Pancreas (tissue), 10 donors: ENCODE data around the gene COQ8A. TPM values are rescaled to one million over a fixed set of nuclear protein-coding genes. Genes with fewer than 3 reads are reported as not detected.
A peak's percentile ranks its signal among the peaks of the same experiment; 100 is the strongest.

Experiments used
- ATAC-seq, 4 donors: fragments of 200-7000 bp; cut with Tn5 transposase; one replicate each; pipeline versions ENCODE4 v1.8.0 to v1.9.1; 2020; ENCODE audit warnings: mild to moderate bottlenecking in 4 of 4, moderate library complexity in 4 of 4
- DNase-seq, 6 donors: peaks; one replicate each; pipeline ENCODE4 v3.0.0-alpha.2; 2020
- FAIRE-seq: peaks from 2 replicates; lab custom pipeline; 2012; peaks lifted over from hg19 to GRCh38; lab: Jason Lieb, UNC
- H3K27ac ChIP-seq, 4 donors: fragments of 200-600 bp; sonication (generic); 1 replicate in 3 of 4; 2 replicates in 1 of 4; pipeline versions ENCODE4 v1.5.0 to v1.8.0; 2020
- H3K27me3 ChIP-seq, 4 donors: fragments of 200-600 bp; one replicate each; pipeline ENCODE4 v1.8.0; 2021
- H3K36me3 ChIP-seq, 3 donors: fragments of 200-600 bp; sonication (generic) in 1 of 3; one replicate each; pipeline versions ENCODE4 v1.5.0 to v1.8.0; 2020 to 2021
- H3K4me1 ChIP-seq, 3 donors: fragments of 200-600 bp; one replicate each; pipeline ENCODE4 v1.8.0; 2021
- H3K4me3 ChIP-seq, 4 donors: fragments of 200-600 bp; sonication (generic) in 2 of 4; one replicate each; pipeline versions ENCODE4 v1.5.0 to v1.8.0; 2020 to 2021
- H3K9me3 ChIP-seq, 4 donors: fragments of 200-600 bp; one replicate each; pipeline ENCODE4 v1.8.0; 2021
- WGBS, 2 donors: extraction: QIAGEN DNeasy Blood & Tissue Kit; methylation state at CpG; one replicate each; pipeline ENCODE4 v1.1.7; 2013; 5-methylcytosine and 5-hydroxymethylcytosine counted together
- intact Hi-C, 3 donors: fragments of 100-400 bp; cut with DNase I; formaldehyde crosslinking; loops; one replicate each; pipeline versions ENCODE4 v1.11.1 to v1.14.2; 2022
- polyA plus RNA-seq, 2 donors: library from polyadenylated mRNA; stranded (reverse); fragments of 200-250 nt; gene quantifications; one replicate each; pipeline ENCODE4 v1.2.3, GENCODE V29; 2013
- total RNA-seq, 6 donors: library from RNA; stranded (reverse); fragmentation: NEBNext Ultra II Directional in 4 of 6; extraction: Animal tissue kit (Norgen Biotek cat#: 25700) in 4 of 6; gene quantifications; one replicate each; pipeline versions ENCODE4 v1.2.1 to v1.2.4, GENCODE V29; 2021 to 2023
- TF ChIP-seq, protein P1 (sequence below), 4 donors: fragments of 200-600 bp; sonication (generic) in 3 of 4; IDR thresholded peaks; one replicate each; pipeline versions ENCODE4 v1.5.0 to v1.8.0; 2021; ENCODE audit warnings: antibody characterized with exemption in 4 of 4
- donor health status: healthy with polysubstance abuse.
- donor health status: DM: no; HTN: no; CAD: no; lungs with moderate emphysema.
- donor health status: DM: no; HTN: no; CAD: no.
- donor health status: control.
- donor health status: control.
- donor health status: Bipolar disorder and iron deficiency.
- donor health status: DM: yes; HTN: yes; CAD: no.
- donor health status: DM: no; HTN: no; CAD: no.
- donor health status: DM: no; HTN: no; CAD: no.
- donor health status: DM: yes; HTN: yes; CAD: no.

The COQ8A gene
- total and polyA plus RNA-seq, 8 donors: 61.2 to 169 (median 92.5) TPM

DNA sequence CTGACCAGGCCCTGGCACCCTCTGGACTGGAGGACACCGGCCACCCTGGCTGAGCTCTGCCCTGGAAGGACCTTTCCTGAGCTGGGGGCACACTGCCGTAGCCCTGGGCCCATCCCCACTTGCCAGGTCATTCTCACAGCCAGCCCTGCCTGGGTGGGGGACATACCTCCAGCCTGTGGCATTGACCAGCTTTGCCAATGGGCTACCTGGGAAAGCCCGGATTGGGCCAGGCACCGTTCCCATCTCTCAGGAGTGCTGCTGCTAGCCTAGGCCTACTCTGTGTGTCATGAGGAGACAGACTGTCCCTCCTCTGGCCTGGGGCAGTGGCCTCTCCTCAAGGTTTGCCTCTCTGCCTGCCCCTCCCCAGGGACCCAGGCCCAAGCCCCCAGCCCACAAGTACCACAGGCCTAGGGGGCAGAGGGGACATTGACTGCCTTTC, 40.0 kb downstream of the COQ8A start:
- DNase-seq (peak in 1 of 6 donors; percentile 71), FAIRE-seq (no peak), ATAC-seq (no peak)
- Histone ChIP-seq H3K9me3 (no peaks in the 10 kb centered on the region), H3K4me1 (peaks cover 5 to 8% (median 6%) of the 10 kb centered on the region in 3 donors), H3K4me3 (no peak overlapping the region), H3K36me3 (peaks cover 0 to 71% (median 29%) of the 10 kb centered on the region in 3 donors), H3K27ac (peak overlapping the region in 2 of 4 donors; percentile 23 to 31), H3K27me3 (no peaks in the 10 kb centered on the region)
- intact Hi-C loops: no loop called here
- TF ChIP-seq, protein P1, sequence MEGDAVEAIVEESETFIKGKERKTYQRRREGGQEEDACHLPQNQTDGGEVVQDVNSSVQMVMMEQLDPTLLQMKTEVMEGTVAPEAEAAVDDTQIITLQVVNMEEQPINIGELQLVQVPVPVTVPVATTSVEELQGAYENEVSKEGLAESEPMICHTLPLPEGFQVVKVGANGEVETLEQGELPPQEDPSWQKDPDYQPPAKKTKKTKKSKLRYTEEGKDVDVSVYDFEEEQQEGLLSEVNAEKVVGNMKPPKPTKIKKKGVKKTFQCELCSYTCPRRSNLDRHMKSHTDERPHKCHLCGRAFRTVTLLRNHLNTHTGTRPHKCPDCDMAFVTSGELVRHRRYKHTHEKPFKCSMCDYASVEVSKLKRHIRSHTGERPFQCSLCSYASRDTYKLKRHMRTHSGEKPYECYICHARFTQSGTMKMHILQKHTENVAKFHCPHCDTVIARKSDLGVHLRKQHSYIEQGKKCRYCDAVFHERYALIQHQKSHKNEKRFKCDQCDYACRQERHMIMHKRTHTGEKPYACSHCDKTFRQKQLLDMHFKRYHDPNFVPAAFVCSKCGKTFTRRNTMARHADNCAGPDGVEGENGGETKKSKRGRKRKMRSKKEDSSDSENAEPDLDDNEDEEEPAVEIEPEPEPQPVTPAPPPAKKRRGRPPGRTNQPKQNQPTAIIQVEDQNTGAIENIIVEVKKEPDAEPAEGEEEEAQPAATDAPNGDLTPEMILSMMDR (IDR thresholded peaks at IDR 0.05): no peak
- WGBS, 2 donors: 90 to 92% methylated on average over 4 of the region's 4 CpGs

DNA sequence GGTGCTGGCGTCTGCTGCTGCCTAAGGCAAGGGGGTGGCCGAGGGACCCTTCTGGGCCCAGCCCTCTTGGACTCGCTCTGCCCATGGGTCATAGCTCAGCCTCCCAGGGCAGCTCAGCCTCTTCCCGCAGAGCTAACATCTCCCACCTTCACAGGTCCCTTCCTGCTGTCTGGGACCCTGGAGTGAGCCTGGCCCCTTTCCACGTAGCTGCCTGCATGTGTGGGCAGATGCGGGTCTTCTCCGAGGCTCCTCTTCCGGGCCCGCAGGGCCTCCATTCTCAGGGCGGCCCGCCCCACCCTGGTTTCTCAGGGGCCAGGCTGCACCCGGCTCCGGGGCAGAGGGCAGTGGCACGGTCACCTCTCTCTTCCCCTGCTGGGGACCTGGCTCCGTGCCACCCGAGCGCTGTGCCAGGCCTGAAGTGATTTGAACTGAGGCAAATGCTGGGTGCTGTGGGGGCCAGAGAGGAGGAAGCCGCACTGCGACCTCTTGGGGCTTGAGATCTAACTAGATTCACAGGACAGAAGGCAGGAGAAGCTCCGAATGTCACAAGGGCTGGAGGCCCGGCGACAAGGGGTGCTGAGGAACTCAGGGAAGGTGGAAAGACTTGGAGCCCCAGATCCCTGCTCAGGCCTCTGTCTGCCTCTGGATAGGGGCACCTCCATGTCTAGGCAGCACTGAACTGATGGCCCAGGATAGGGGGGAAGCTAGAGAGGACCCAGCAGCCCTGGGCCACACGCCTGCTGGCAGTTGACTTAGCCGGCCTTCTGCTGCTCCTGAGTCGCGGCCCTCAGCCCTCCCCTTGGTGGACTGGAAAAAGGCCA, 40.7 kb downstream of the COQ8A start:
- no peaks in the 10 kb centered on the region for H3K9me3 ChIP-seq
- no peak overlapping the region for H3K4me3 ChIP-seq
- DNase-seq (peak in 5 of 6 donors; percentile 35 to 89 (median 66)), ATAC-seq (peak in 3 of 4 donors; percentile 22 to 36 (median 33)), FAIRE-seq (no peak)
- H3K4me1 ChIP-seq: peaks cover 0 to 1% (median 0%) of the 10 kb centered on the region in 3 donors
- peaks cover 0 to 78% (median 34%) of the 10 kb centered on the region in 3 donors for H3K36me3 ChIP-seq
- H3K27ac ChIP-seq: peak overlapping the region in 2 of 4 donors; percentile 23 to 31
- intact Hi-C loops: no loop called here
- TF ChIP-seq, protein P1 (IDR thresholded peaks at IDR 0.05): no peak
- WGBS, 2 donors: 68 to 69% methylated on average over 26 of the region's 26 CpGs
- no peaks in the 10 kb centered on the region for H3K27me3 ChIP-seq

DNA sequence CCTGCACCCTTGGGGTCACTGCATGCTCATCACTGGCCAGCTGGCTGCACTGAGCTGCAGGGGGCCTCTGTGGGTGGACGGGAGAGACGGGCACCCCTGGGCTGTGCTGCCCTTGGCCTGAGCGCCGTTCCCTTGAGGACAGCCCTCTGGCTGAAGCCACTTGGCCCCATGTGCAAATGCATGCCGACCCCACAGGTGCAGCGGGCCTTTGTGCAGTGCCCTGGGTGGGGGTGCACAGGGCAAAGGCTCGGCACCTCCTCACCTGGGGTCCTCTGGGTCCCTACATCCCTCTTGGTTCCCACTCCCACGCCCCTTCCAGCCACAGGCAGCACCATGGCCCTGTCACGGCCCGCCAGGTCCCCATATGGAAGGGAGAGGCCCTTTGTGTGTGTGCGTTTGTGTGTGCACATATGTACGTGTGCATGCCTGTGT, 41.3 kb downstream of the COQ8A start:
- Histone ChIP-seq H3K27ac (peak overlapping the region in 1 of 4 donors; percentile 31), H3K4me1 (no peaks in the 10 kb centered on the region), H3K27me3 (no peaks in the 10 kb centered on the region), H3K9me3 (no peaks in the 10 kb centered on the region), H3K4me3 (no peak overlapping the region), H3K36me3 (peaks cover 0 to 84% (median 35%) of the 10 kb centered on the region in 3 donors)
- intact Hi-C loops: no loop called here
- ATAC-seq: no peak
- TF ChIP-seq, protein P1 (IDR thresholded peaks at IDR 0.05): no peak
- 81 to 92% methylated on average over 11 to 12 of the region's 12 CpGs for WGBS, 2 donors
- no peak for FAIRE-seq
- DNase-seq: peak in 1 of 6 donors; percentile 77

DNA sequence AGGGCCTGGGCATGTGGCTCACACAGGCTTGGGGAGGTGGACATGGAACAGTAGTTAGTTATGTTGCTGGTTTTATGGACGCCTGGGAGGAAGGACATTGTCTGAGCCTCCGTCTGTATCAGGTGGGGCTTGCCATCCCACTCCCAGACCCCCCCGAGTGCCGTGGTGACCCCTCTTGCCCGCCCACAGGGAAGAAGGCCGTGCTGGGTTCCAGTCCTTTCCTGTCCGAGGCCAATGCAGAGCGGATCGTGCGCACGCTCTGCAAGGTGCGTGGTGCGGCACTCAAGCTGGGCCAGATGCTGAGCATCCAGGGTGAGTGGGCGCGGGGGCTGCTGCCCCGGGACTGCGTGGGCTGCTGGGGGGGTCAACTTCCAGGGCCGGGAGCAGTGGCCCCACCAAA, 41.7 kb downstream of the COQ8A start:
- no peak for FAIRE-seq
- DNase-seq: no peak
- Histone ChIP-seq H3K4me3 (no peak overlapping the region), H3K27me3 (no peaks in the 10 kb centered on the region), H3K9me3 (no peaks in the 10 kb centered on the region), H3K27ac (no peak overlapping the region), H3K4me1 (no peaks in the 10 kb centered on the region), H3K36me3 (peaks cover 0 to 87% (median 35%) of the 10 kb centered on the region in 3 donors)
- 93 to 94% methylated on average over 18 of the region's 18 CpGs for WGBS, 2 donors
- no peak for ATAC-seq
- intact Hi-C loops: no loop called here
- TF ChIP-seq, protein P1 (IDR thresholded peaks at IDR 0.05): no peak
